T47D (cell line): ENCODE data around the gene CHMP2B.
"Not testable (repeated sequence)": the region's sequence is repeated elsewhere in the genome, so short reads cannot be mapped to it uniquely, and the experiment has no call there.

Experiments used
- DNase-seq, 2 experiments: peaks; one replicate each; pipeline versions ENCODE4 v3.0.0 to v3.0.0-alpha.2; 2011 to 2012; ENCODE audit warnings: low read depth in 1 of 2, low spot score in 1 of 2
- JUND ChIP-seq: IDR thresholded peaks from 2 replicates; pipeline ENCODE4 v1.6.1; 2012; ENCODE audit warnings: low read depth
- in situ Hi-C: cut with HindIII; loops from 2 replicates; pipeline ENCODE4 v1.10.0; 2016; ENCODE audit warnings: low sequenced_read_pairs, low pct_unique_long_range_greater_than_20kb

The CHMP2B gene

DNA sequence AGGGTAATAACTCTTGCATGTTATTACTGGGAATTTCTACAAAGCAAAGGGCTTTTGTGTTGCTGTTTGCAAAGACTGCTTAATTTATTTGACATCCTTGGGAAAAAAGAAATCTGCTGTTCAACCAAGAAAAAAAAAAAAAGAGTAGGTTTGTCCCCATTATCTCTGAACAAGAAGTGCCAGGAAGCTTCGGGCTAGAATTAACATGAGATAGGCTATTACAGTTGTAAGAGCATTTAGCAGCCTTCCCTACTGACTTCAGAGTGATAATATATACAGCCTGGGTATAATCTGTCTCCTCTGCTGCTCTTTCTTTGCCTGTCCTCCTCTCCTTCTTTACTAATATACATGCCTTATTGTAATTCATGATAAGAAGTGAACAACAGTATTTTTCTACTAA lies 23.3 kb upstream of the CHMP2B start:
- TF ChIP-seq JUND, result no peak
- in situ Hi-C loops, result no loop called here

DNA sequence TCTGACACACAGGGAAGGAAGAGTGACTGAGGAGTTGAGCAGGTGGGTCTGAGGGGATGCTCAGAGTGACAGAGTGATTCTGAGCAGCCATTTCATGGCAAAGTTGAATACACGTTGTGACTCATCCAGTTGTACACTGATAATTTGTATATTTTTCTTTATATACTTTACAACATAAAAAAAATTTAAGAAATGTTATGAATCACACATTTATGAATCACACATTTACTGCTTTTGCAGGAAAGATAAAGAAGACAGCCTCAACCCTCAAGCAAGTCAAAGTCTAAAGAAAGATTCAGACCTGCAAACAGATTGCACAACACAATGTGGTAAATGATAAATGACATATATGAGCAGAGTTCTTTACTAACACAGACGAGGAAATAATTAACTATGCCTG lies 21.0 kb upstream of the CHMP2B start:
- DNase-seq, result no peak
- no peak for TF ChIP-seq JUND
- in situ Hi-C loops, result no loop called here

More for the DNA sequence above, 23.3 kb upstream of the CHMP2B start:
- no peak for DNase-seq

DNA sequence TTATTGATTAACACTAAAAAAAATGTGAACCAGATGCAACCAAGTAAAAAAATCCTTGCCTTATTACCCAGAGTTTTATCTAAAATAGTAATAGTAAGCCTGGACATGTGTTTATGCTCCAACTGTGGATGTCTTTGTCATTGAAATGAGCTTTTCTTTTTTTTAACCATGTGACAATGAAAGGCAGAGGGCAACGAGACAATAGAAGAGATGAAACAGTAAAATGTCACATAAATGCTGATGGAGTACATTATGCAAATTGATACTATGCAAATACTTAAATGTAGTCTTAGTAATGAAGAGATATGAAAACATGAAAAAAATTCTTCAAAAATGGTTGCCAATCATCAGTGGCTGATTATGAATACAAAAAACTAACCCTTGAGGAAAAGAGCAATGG lies 20.5 kb upstream of the CHMP2B start:
- in situ Hi-C loops, result no loop called here
- no peak for TF ChIP-seq JUND
- DNase-seq, result no peak

DNA sequence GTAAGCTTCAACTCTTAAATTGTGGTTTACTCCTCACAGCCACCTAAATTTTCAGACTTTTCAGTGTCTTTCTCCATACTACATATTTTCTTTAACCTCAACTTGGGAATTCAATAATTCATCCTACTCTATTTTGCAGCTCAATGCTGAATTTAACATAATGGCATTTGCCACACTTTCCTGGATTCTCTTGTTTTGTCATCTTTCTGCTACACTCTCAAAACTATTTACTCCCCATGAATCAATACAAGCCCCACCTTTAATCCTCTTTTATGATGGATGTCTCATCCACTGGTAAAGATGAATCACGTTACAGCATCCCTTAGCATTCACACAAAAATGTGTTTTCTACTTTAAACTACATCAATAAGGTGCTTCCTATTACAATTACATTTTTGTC lies 19.6 kb upstream of the CHMP2B start:
- DNase-seq, result no peak
- in situ Hi-C loops, result no loop called here
- no peak for TF ChIP-seq JUND

DNA sequence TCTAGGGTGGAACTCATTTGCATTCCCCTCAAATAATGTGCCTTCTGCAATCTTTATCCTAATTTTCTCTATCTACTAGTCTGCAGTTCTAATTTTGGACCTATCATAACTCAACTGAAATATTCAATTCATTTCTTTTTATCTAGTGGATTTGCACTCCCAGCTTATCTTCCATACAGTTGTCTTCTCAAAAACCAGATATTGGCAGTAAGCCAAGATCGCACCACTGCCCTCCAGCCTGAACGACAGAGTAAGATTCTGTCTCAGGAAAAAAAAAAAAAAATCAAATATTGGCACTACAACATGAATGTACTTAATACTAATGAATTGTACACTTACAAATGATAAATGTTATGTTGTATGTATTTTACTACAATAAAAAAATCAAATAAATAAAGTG lies 18.0 kb upstream of the CHMP2B start:
- no peak for DNase-seq
- TF ChIP-seq JUND, result no peak
- in situ Hi-C loops, result no loop called here

DNA sequence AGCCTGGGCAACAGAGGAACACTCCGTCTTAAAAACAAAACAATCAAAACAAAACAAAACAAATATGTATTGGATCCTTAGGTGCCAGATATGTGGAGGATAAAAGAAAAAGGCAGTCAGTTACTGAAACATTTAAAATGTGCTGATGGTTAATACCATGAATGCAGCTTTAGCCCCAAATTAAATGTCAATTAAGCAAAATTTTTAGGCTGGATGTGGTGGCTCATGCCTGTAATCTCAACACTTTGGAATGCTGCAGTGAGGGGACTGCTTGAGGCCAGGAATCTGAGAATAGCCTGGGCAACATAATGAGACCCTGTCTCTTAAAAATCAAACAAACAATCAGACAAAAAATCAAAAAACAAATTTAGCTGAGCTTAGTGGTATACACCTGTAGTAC lies 8.5 kb upstream of the CHMP2B start:
- no peak for DNase-seq
- TF ChIP-seq JUND, result no peak
- in situ Hi-C loops, result no loop called here

DNA sequence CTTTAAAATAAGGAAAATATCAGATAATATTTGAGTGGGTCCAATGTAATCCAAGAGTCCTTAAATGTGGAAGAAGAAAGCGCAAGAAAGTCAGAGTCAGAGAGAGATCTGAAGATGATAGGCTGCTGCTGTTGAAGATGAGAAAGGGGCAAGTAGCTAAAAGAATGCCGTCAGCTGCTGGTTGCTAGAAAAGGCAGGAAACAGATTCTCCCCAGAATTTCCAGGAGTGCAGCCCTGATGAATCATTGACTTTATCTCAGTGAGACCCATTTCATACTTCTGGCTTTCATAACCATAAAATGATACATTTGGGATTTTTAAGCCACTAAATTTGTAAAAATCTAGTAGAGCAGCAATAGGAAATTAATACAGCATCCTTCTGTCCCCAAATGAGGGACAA lies 7.5 kb upstream of the CHMP2B start:
- no peak for TF ChIP-seq JUND
- no peak for DNase-seq
- in situ Hi-C loops, result no loop called here

DNA sequence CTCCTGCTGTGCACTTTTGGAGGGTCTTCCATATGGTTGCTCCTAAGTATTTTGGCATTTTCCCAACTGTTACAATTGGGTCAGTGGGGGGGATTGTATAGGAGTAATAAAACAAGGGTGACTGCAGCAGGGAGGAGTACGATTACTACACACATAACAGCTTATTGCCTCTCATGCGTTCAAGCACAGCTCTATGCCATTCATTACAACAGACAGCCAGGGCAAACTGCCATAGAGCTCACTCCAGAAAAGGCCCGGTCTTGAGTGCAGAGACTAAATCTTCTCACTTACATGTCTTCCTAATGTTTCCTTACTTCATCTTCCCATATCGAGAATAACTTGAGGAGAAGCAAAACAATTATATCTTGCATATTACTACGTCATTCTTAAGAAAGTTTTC lies 1.4 kb upstream of the CHMP2B start:
- in situ Hi-C loops, result no loop called here
- DNase-seq, result no peak
- TF ChIP-seq JUND, result no peak

DNA sequence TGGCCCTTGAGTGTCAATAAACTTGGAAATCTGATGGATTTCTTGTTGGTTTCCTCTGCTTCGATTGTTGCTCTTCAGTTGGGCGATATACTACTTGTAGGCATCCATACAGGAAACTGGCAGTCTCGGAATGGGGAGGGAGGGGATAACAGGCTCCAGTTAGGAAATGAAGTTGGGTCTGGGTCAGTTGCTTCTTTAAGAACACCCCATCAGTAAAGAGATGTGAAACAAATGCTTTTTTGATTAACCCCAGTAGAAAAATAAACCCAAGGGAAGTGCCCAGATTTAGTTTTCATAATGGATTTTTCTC lies 681 bp downstream of the CHMP2B start:
- TF ChIP-seq JUND, result no peak
- no peak for DNase-seq
- in situ Hi-C loops, result no loop called here

DNA sequence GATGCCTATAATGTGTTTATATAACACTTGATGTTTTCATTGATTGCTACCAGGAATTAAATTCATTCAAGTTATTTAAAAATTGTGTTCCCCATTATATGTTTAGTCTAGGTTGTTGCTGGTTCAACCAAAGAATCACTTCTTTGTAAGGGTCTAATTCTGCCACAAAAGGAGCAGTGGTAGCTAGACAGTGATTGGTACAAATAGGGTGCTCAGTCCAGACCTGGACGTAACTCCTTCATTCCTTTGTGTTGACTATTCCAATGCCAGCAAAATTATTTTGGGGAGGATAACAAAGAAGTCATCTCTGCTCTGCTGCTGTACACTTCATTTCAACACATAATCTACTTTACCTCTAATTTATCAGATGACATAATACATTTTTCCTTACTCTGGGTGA lies 1.2 kb downstream of the CHMP2B start:
- DNase-seq, result no peak
- in situ Hi-C loops, result no loop called here
- no peak for TF ChIP-seq JUND

DNA sequence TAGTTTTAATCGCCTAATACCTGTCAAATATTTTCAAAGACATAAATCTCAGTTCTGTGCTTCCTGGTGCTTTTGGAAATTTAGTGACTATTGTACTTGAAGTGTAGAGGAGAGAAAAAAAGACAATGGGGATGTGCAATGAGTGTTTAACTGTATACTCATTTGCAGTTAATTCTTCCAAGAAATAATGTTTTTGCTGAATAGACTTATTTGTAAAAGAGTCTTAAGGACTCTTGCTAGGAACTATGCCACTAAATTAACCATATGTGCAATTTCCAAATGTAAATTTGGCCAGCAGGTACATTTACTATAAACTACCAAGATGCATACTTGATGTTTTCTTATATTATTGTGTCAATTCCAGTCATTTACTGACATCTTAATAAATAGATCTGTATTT lies 2.0 kb downstream of the CHMP2B start:
- TF ChIP-seq JUND, result no peak
- DNase-seq, result no peak
- in situ Hi-C loops, result no loop called here

DNA sequence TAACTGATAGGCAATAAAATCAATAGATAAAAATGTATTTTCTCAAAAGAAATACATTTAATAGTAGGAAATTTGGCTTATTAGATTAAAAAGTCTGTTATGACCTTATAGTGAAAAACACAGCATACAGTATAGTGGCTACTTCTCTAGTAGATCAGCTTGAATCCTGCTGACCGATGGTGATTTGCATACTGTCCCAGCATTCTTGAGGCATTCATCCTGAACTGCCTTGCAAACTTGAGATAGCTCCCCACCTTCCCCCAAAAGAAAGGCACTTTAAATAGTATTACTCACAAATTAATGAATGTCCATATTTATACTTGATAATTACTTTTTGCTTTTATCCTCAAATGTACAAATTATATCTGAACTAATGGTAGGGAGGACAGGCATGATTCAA lies 6.7 kb downstream of the CHMP2B start:
- in situ Hi-C loops, result no loop called here
- DNase-seq, result no peak
- no peak for TF ChIP-seq JUND

DNA sequence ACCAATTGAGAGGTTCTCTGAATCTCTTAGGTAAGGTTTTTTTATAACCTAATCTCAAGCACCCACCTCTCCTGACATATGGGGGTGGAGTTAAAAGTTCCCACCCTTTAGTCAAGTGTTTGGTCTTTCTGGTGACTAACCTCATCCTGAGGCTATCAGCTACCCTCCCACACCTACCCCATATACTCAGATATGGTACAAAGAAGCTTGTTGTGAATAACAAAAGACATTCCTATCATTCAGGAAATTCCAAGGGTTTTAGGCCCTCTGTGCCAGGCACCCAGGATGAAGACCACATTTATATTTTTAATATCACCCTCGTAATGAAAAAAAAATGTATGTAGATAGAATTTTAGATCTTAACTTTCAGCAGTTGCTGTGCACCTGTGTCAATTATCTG lies 9.0 kb downstream of the CHMP2B start:
- in situ Hi-C loops, result no loop called here
- TF ChIP-seq JUND, result no peak

DNA sequence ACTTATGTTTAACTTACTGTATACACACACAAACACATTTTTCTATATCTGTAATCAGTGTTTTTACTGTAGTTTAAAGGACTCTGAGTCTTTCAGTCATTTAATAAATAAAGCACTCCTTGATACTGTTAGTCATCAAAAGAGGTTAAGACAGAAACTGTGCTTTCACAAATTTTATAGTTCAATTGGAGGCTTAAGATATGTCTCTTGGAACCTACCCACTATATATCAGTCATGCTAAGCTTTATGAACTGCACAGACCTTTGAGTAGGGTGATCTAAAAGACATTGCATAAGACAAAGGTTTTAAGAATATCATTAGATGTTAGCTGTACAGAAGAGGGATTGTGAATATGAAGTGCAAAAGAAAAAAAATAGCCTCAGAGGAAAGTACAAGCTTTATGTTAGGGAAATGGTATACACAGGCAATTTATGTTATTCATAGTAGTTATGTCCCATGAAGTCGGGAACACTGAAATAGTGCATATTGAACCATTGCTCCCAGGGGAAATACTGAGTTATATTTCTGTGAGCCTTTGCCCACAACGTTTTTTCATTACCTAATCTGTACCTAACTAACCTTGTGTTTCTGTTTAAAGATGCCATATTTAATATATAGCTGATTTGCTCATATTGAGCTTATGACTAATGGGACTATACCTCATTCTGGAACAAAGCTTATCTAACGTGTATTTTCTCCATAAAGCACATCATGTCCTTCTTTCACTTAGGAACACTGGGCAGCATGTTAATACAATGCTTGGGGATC lies 19.7 kb downstream of the CHMP2B start:
- no peak for DNase-seq
- in situ Hi-C loops, result no loop called here
- TF ChIP-seq JUND, result no peak

More for the DNA sequence above, 9.0 kb downstream of the CHMP2B start:
- DNase-seq, result no peak

DNA sequence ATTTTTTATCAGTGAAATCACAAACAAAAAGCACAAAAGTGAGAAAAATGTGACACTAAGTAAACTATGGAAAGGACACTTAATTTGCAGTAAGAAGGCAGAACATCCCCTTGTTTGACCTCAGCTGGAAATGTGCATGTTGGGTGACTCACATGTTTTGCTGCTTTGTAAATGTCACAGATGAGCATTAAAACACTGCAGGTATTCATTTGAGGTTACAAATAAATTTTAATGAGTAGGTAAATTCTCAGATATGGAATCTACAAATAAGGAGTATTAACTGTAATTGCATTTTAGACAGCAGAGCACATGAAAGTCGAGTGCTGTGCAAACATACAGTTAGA lies 20.3 kb downstream of the CHMP2B start:
- TF ChIP-seq JUND, result no peak
- in situ Hi-C loops, result no loop called here
- DNase-seq, result no peak

DNA sequence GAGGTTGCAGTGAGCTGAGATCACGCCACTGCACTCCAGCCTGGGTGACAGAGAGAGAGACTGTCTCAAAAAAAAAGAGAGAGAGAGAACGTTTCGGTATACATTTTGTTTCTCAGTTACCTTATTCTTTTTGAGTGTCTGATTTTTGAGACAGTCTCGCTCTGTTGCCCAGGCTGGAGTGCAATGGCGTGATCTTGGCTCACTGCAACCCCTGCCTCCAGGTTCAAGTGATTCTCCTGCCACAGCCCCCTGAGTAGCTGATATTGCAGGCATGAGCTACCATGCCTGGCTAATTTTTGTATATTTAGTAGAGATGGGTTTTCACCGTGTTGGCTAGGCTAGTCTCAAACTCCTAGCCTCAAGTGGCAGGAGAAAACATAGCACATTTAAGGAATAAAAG lies 21.1 kb downstream of the CHMP2B start:
- DNase-seq, in situ Hi-C loops: not testable (repeated sequence)
